Activated T-helper 1 cell treated with anti-CD3 and anti-CD28 coated beads, Interleukin-2, amount 50 U/mL, for 16 hours (primary cell): ENCODE results near the gene NELL1.

Source experiments
- DNase-seq, 2 donors: peaks; one replicate each; pipeline ENCODE4 v3.0.0-alpha.2; 2020; ENCODE audit warnings: low read depth in 1 of 2, low spot score in 1 of 2

The NELL1 gene

GRCh38 chr11:20869123-20869522 is 199.7 kb downstream of the NELL1 start:
- DNase-seq: no peak

DNA sequence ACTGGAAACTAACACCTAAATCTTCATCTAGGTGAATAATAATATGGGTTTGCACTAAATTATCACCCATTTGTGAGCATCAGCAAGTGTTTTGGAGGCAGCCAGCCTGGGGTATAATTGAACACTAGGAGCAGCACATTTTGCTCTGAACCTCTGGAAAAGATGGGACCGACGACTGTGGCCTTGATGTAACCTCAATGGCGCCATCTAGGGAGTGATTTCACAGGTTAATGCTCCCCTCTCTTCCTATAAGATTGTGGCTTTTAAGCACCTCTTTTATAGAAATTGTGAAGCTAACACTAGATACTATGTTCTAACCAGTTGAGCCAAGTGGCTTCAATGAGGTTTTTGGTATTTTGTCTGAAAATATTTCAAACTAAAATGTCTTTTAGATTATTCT is 203.7 kb downstream of the NELL1 start:
- DNase-seq: no peak

DNA sequence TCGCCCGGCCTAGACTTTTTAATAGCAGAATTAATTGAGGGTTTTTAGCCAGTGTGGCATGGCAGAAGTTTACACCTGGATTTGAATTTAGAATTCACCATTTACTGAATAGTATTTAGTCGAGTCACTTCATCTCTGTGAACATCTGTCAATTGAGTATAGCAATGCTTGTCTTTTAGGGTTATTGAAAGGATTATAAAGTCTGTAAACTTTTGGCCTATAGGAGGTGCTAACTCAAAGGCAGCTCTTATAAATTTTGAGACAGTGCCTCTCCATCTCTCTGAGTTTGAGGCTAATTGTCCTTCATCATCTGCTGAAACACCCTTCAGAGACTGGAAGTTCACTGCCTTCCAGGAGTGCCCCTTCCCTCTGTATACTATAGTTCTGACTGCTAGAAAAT is 205.0 kb downstream of the NELL1 start:
- no peak for DNase-seq

DNA sequence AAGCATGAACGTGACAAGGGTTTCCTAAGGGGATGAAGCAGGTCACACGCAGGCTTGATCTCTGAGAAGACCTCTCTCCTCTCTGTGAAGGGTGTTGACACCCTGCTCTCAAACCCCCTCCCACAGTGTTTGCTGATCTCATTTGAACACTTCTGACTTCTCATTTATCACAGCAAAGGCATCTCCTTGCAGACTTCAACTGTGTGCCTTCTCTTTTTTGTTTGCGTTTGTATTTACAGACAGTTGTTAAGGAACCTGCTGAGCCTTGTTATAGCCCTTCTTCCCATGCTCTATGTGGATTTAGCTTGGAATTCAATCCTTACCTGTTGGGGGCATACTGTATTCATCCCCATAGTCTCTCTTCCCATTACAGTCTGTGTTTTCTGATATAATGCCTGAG is 206.5 kb downstream of the NELL1 start:
- DNase-seq: no peak

DNA sequence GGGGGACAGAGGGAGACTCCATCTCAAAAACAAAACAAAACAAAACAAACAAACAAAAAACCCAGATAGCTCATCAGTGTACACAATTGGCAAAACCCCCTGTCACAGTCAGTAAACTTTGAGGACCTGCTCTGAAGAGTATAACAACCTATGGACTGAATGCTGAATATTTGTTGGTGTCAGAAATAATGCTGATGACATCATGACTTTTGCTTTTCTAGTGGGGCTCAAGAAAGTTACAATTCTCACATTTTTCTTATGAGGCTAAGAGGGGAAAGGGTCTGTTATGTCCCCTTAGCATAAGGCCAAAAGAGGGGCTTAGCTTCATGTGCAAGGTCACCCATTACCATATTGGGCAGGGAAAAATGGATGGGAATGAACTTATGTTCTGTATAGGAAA is 207.4 kb downstream of the NELL1 start:
- DNase-seq: no peak

GRCh38 chr11:20880094-20880493 is 210.7 kb downstream of the NELL1 start:
- DNase-seq: no peak

DNA sequence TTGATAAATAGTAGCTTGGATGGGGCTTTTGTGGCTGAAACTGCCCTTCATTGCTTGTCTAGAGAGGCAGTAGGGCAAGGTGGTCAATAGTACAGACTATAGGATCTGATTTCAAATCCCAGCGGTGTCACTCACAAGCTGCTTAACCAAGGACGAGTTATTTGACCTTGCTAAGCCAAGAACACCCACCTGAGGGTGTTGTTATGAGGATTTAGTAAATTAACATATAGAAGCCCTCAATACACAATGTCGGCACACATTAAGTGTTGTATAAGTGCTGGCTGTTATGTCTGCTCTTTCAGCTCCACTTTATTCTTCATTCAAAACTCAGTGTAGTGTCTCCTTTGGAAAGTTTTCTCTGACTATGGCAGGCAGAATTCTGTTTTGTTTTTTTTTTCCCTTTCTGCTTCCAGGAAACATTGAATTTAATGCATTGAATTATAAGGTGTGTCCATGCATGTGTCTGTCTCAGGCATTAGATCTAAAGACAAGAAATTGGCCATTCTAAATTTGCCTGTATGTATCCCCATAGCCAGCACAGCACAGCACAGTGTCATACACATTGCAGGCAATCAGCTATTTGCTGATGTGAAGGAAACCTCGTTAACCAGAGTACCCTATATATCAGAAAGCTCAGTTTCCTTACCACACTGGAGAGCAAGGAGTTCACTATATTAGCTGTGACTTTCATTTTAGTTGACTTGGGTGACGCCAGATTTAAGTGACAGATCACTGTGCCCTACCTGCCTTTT is 212.1 kb downstream of the NELL1 start:
- no peak for DNase-seq

DNA sequence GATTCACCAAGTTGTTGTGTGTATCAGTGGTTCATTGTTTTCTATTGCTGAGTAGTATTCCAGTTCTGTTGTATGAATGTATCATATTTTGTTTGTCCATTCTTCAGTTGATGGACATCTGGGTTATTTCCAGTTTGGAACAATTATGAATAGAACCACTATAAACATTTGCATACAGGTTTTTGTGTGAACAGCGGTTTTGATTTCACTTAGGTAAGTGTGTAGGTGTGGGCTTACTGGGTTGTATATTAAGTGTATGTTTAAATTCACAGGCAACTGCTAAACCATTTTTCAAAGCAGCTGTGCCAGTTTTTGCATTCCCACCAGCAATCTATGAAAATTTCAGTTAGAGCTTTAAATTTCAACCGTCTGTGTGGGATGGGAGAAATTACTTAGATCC is 217.8 kb downstream of the NELL1 start:
- no peak for DNase-seq

GRCh38 chr11:20894296-20894695 is 224.9 kb downstream of the NELL1 start:
- DNase-seq: no peak

- no peak for DNase-seq
Observed at GRCh38 chr11:20909995-20910726, 240.8 kb downstream of the NELL1 start.

DNA sequence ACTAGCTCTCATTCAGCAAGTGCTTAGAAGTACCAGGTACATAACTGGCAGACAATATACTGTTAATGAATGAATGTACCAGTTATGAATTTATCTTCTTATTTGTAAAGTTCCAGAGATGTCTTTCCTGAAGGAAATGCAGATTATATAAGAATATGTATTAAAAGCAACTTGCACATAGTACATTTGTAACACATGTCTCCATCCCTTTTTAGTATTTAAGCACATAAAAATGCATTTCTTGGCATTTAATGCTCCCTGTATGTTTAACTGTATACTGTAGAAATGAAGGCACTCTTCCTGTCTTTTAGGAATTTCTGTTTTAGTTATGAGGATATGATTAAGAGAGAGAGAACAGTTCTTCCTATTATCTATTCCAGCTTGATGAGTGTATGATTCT is 241.3 kb downstream of the NELL1 start:
- DNase-seq: no peak

- no peak for DNase-seq
Observed at GRCh38 chr11:20912065-20912821, 242.9 kb downstream of the NELL1 start.

DNA sequence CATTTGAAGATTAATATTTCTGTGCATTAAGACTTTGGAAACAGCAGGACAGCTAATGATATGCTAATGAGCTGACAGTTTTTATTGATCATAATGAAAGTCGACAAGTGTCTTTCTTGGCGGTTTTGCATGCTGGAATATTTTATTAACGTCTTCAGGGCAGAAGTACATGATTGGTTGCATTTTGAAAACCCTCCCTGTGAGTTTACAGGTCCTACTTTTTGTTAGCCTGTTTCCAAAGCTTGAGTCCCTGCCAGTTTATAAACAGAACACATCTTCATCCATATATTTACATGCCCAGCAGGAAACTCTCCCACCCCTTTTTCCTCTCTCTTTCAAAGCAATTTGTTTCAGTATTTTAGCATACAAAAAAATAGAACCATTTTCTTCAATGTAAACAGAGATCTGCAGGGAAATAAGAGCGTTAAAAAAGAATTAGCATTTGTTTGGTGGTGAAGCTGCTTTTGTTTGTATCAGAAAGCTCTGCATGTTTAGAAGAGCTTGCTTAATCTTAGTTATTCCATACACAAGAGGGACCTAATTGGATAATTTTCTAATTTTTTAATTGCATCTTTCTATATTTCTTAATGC is 243.6 kb downstream of the NELL1 start:
- DNase-seq: no peak

DNA sequence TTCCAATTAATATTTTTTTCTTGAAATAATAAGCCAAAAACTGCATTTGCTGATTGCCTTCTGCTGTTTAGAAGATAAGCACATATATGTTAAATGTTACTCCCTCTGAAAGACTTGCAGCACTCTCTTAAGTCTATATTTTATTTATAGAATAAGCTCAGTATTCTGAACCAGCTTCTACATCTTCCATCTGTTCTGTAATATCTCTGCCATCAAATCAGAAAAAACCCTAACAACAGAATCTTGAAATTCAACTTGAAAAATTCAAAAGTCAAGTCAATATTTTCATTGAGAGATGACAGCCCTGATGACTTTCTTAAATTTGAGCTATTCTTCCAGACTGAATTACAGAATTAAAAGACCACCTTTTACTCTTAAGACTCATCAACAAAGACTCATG is 247.9 kb downstream of the NELL1 start:
- DNase-seq: no peak

GRCh38 chr11:20926799-20927540 is 257.6 kb downstream of the NELL1 start:
- no peak for DNase-seq

GRCh38 chr11:20931029-20931428 is 261.6 kb downstream of the NELL1 start:
- DNase-seq: no peak

DNA sequence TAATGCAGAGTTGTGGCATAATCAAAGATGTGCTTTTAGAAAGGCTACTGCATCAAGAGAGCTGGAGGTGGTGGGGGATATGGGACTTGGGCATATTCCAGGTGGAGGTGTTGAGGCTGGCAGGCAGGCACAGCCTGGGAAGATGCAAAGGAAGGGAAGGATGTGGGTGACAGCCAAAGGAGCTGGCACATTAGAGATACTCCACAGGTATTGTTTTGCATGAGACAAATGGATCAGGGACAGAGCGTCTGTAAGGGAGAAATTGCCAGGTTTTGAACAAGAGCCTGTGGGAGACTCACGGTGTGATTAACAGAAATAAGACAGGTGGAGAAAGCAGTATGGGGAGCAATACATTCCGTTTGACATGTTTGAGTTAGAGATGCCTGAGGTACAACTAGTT is 263.7 kb downstream of the NELL1 start:
- DNase-seq: no peak

- DNase-seq: no peak
Observed at GRCh38 chr11:20933958-20934357, 264.6 kb downstream of the NELL1 start.

GRCh38 chr11:20934516-20934915 is 265.1 kb downstream of the NELL1 start:
- DNase-seq: no peak

GRCh38 chr11:20937826-20938225 is 268.4 kb downstream of the NELL1 start:
- no peak for DNase-seq

DNA sequence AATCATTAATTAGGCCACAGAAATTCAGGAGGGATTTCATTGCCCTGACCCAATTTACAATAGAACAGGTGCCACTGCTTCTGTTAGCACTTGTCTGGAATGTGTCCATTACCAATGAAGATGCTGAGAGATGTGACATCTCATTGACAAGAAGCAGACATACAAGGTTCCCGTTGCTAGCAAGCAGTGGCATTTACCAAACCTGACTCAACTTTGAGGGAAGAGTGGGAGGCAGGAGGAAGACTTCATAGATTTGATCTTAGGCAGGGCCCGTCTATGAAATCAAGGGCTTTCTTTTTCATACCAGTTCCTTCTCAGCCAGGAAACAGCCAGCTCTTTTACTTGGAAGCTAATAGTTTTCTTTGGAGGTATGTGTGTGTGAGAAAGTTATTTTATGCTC is 280.2 kb downstream of the NELL1 start:
- no peak for DNase-seq
